Choroid plexus epithelial cell (primary cell): ENCODE measurements around the gene RAD51D.

Experiments used
- DNase-seq: peaks from one replicate; pipeline ENCODE4 v3.0.0-alpha.2; 2010; ENCODE audit warnings: low read depth
- H3K4me3 ChIP-seq: 2 replicates; pipeline ENCODE4 v1.5.1; 2011; ENCODE audit warnings: low read depth, mild to moderate bottlenecking, control low read depth, low read length, moderate library complexity
- TF ChIP-seq, protein P1 (sequence below): conservative IDR thresholded peaks from 2 replicates; pipeline ENCODE4 v1.5.1; 2011; ENCODE audit warnings: low read depth, mild to moderate bottlenecking, control low read depth, inconsistent platforms, low read length, moderate library complexity

Gene RAD51D

DNA sequence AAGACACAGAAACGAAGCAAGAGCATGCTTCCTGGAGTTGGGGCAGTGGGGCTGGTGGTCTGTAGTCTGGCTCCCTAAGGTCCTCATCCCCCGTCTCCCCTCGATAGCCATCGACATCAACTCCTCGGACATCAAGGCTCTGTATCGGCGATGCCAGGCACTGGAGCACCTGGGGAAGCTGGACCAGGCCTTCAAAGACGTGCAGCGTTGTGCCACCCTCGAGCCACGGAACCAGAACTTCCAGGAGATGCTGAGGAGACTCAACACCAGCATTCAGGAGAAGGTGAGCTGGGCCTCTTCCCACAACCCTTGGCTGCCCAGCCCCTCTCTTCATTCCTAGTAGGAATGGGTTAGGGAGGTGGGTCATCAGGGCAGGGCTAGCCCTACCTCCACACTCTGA, 30.3 kb upstream of the RAD51D start:
- TF ChIP-seq, protein P1, sequence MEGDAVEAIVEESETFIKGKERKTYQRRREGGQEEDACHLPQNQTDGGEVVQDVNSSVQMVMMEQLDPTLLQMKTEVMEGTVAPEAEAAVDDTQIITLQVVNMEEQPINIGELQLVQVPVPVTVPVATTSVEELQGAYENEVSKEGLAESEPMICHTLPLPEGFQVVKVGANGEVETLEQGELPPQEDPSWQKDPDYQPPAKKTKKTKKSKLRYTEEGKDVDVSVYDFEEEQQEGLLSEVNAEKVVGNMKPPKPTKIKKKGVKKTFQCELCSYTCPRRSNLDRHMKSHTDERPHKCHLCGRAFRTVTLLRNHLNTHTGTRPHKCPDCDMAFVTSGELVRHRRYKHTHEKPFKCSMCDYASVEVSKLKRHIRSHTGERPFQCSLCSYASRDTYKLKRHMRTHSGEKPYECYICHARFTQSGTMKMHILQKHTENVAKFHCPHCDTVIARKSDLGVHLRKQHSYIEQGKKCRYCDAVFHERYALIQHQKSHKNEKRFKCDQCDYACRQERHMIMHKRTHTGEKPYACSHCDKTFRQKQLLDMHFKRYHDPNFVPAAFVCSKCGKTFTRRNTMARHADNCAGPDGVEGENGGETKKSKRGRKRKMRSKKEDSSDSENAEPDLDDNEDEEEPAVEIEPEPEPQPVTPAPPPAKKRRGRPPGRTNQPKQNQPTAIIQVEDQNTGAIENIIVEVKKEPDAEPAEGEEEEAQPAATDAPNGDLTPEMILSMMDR: no peak
- H3K4me3 ChIP-seq: no peak overlapping the region
- DNase-seq: no peak

DNA sequence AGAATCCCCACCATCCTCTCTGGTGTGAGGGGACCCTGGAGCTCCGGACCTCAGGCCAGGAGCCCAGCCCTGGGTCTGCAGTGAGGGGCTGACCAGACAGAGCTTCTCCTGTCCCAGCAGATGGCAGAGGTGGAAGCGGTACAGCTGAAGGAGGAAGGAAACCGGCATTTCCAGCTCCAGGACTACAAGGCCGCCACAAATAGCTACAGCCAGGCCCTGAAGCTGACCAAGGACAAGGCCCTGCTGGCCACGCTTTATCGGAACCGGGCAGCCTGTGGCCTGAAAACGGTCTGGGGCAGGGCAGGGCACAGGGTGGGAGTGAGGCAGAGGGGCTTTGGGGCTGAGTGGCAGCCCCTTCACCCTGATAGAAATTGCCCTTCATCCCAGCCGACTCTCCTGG, 28.5 kb upstream of the RAD51D start:
- TF ChIP-seq, protein P1: no peak
- no peak for DNase-seq
- no peak overlapping the region for H3K4me3 ChIP-seq

DNA sequence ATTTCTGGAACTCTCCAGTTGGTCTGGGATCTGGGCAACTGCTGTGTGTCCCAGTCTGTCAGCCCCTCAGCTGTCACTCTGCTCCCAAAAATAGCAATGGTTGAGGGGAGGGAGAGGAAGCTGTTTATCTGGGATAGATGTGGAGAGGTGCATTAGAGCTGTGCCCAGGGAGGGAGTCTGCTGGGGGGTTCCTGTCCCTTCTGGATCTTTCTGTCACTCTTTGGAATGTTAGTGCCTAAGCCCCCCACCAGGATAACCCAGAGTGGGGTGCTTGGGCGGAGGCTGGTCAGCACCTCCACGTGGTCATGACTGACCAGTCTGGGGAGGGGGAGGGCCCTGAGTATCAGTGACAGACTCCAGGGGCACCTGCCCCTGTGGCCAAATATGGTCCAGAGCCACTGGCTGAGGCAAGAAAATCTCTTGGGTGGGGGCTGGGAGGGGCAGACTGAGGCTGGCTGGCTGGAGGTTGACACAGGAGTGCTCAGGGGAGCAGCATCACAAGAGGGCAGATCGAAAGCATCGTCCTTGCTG, 27.8 kb upstream of the RAD51D start, which contains the start of gene UNC45B:
UNC45B (plus strand) TSS at position 443 of the 531 bp plus-strand sequence. CDS start 447 bp downstream, outside the sequence.
- no peak within 1 kb of the TSS for H3K4me3 ChIP-seq
- DNase-seq: no peak
- TF ChIP-seq, protein P1: no peak

DNA sequence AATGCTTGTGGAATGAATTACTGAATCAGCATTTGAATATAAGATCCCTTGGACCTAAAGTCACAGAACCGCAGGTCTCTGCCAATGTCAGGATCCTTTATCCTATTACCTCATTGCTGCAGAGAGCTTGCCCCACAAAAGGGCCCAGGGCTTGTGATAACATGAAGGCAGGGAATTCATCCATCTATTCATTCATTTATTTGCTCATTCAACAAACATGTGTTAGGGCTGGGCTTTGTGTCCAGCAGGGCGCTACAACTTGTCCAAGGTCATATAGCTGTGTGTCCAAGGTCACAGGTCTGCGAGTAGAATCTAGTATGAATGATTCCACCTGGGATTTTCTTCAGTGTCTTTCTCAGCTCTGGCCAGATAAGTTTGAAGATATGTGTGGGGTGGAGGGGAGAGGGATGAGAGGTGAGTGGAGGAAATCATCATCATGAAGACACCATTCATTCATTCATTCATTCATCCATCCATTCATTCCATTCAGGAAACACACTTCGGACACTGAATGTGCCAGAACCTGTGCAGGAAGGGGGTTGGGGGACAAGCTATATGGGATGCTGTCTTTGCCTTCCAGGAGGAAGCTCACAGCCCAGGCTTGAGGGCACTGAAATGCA, 26.7 kb upstream of the RAD51D start:
- DNase-seq: no peak
- TF ChIP-seq, protein P1: no peak
- no peak overlapping the region for H3K4me3 ChIP-seq

DNA sequence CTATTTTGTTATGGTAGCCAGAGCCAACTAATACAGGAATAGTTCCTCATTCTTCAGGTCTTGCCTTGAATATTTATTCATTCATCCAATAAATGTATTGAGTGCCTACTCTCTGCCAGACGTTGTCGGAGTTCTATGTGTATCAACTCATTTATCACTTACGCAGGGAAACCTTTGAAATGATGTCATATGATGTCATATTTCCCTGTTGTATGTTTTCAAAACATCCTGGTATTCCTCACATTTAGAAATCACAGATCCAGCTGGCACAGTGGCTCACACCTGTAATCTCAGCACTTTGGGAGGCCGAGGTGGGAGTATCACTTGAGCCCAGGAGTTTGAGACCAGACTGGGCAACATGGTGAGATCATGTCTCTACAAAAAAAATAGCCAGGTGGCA, 25.2 kb upstream of the RAD51D start:
- TF ChIP-seq, protein P1: no peak
- DNase-seq: no peak
- no peak overlapping the region for H3K4me3 ChIP-seq

DNA sequence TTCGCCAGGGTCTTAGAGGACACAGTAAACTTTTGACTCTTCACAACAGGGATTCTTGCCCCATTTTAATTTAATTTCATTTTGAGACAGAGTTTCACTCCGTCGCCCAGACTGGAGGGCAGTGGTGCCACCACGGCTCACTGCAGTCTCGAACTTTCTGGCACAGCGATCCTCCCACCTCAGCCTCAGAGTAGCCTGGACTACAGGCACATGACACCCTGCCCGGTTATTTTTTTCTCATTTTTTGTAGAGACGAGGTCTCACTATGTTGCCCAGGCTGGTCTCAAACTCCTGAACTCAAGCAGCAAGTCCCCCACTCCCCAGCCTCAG, 22.8 kb upstream of the RAD51D start:
- TF ChIP-seq, protein P1: no peak
- DNase-seq: no peak
- peak overlapping the region; percentile 77 for H3K4me3 ChIP-seq
